Endothelial cell of umbilical vein (primary cell): Measurements from ENCODE around the gene ACTL8. TPM values are rescaled to one million over a fixed set of nuclear protein-coding genes. Genes with fewer than 3 reads are reported as not detected.

ENCODE experiments used
- BruUV-seq: library from RNA; stranded (reverse); fragments of 400-500 nt; replicated peaks from 2 replicates; lab custom pipeline; 2021; lab: Mats Ljungman, UMichigan
- CTCF ChIA-PET: fragments of 300-600, 350-600 bp; sonication (Branson Sonifier 250); formaldehyde crosslinking; loops from one replicate; lab custom pipeline; 2021; ENCODE audit warnings: antibody characterized with exemption, inconsistent platforms; lab: Charles Lee
- POLR2A ChIA-PET: fragments of 300-600, 350-600 bp; sonication (Branson Sonifier 250); formaldehyde crosslinking; loops from one replicate; lab custom pipeline; 2021; ENCODE audit warnings: antibody characterized with exemption, inconsistent platforms; lab: Charles Lee
- DNase-seq: peaks from one replicate; pipeline ENCODE4 v3.0.0-alpha.2; 2011; ENCODE audit warnings: low read depth, low spot score
- FAIRE-seq: peaks from 2 replicates; lab custom pipeline; 2011; peaks lifted over from hg19 to GRCh38; lab: Jason Lieb, UNC
- H2AFZ ChIP-seq: 2 replicates; pipeline ENCODE4 v1.6.0; 2012; ENCODE audit warnings: low read depth, low read length, control low read depth, inconsistent platforms
- H3K27ac ChIP-seq: 2 replicates; pipeline ENCODE4 v1.5.1; 2011; ENCODE audit warnings: low read depth, mild to moderate bottlenecking, control low read depth, low read length, moderate library complexity; ENCODE audit not compliant: insufficient read depth
- H3K27me3 ChIP-seq, 2 experiments: 2 replicates each; pipeline versions ENCODE4 v1.6.0 to v1.6.1; 2011; ENCODE audit warnings: low read length in 2 of 2, mixed read lengths in 1 of 2; ENCODE audit not compliant: control insufficient read depth in 2 of 2, insufficient read depth in 2 of 2
- H3K36me3 ChIP-seq, 2 experiments: 2 replicates in 1 of 2; 3 replicates in 1 of 2; pipeline ENCODE4 v1.5.1; 2011; ENCODE audit warnings: low read length in 2 of 2, mild to moderate bottlenecking in 1 of 2, moderate library complexity in 1 of 2; ENCODE audit not compliant: control insufficient read depth in 2 of 2, insufficient read depth in 2 of 2; ENCODE audit errors: extremely low read depth in 1 of 2
- H3K4me1 ChIP-seq: 3 replicates; pipeline ENCODE4 v1.5.1; 2011; ENCODE audit warnings: mild to moderate bottlenecking, low read length; ENCODE audit not compliant: control insufficient read depth, insufficient read depth; ENCODE audit errors: extremely low read depth
- H3K4me2 ChIP-seq: 2 replicates; pipeline ENCODE4 v1.6.1; 2011; ENCODE audit warnings: low read length, control low read depth, mixed read lengths; ENCODE audit not compliant: insufficient read depth
- H3K4me3 ChIP-seq, 3 experiments: fragments of 200-600 bp in 1 of 3; sonication (generic), shearing (Covaris generic) in 1 of 3; replicated peaks in 1 of 3; 2 replicates each; pipeline ENCODE4 v1.5.1; 2011 to 2016; ENCODE audit warnings: control low read depth in 3 of 3, low read length in 3 of 3, mild to moderate bottlenecking in 2 of 3, inconsistent platforms in 1 of 3, low read depth in 1 of 3, moderate library complexity in 1 of 3; ENCODE audit not compliant: insufficient read depth in 1 of 3
- H3K79me2 ChIP-seq: 2 replicates; pipeline ENCODE4 v1.6.0; 2012; ENCODE audit warnings: low read length, inconsistent platforms; ENCODE audit not compliant: control insufficient read depth, insufficient read depth
- H3K9ac ChIP-seq: replicated peaks from 2 replicates; pipeline ENCODE3; 2011; ENCODE audit warnings: low read length, control low read depth; ENCODE audit not compliant: insufficient read depth; ENCODE audit errors: extremely low read depth
- H3K9me1 ChIP-seq: replicated peaks from 3 replicates; pipeline ENCODE4 v1.6.0; 2011; ENCODE audit warnings: mild to moderate bottlenecking, low read length; ENCODE audit not compliant: control insufficient read depth, insufficient read depth; ENCODE audit errors: extremely low read depth
- H3K9me3 ChIP-seq: replicated peaks from 2 replicates; pipeline ENCODE4 v1.5.1; 2012; ENCODE audit warnings: low read length, inconsistent platforms; ENCODE audit not compliant: control insufficient read depth, insufficient read depth
- H4K20me1 ChIP-seq: replicated peaks from 2 replicates; pipeline ENCODE3; 2011; ENCODE audit warnings: mild to moderate bottlenecking, low read length; ENCODE audit not compliant: control insufficient read depth, insufficient read depth; ENCODE audit errors: extremely low read depth
- CTCF ChIP-seq, 2 donors: IDR thresholded peaks; 1 replicate in 1 of 2; 2 replicates in 1 of 2; pipeline ENCODE4 v1.5.1; 2011; ENCODE audit warnings: low read length in 2 of 2, mild to moderate bottlenecking in 2 of 2, moderate library complexity in 2 of 2, control low read depth in 1 of 2, inconsistent platforms in 1 of 2, low read depth in 1 of 2; ENCODE audit not compliant: insufficient read depth in 1 of 2; ENCODE audit errors: extremely low read depth in 1 of 2
- EZH2 ChIP-seq: IDR thresholded peaks from 2 replicates; pipeline ENCODE4 v1.6.1; 2012; ENCODE audit warnings: borderline replicate concordance, low read depth, mild to moderate bottlenecking, moderate library complexity, low read length, inconsistent platforms; ENCODE audit not compliant: severe bottlenecking
- FOS ChIP-seq: IDR thresholded peaks from 2 replicates; pipeline ENCODE4 v1.6.1; 2011; ENCODE audit warnings: mild to moderate bottlenecking, low read length, moderate library complexity, borderline replicate concordance; ENCODE audit not compliant: insufficient read depth
- GATA2 ChIP-seq: IDR thresholded peaks from 2 replicates; pipeline ENCODE4 v1.7.0; 2011; ENCODE audit warnings: low read depth, mild to moderate bottlenecking, moderate library complexity, mixed read lengths, low read length; ENCODE audit not compliant: insufficient read length, insufficient read depth
- JUN ChIP-seq: IDR thresholded peaks from 2 replicates; pipeline ENCODE4 v1.6.1; 2011; ENCODE audit warnings: borderline replicate concordance, low read depth; ENCODE audit not compliant: insufficient read length, insufficient read depth
- MAX ChIP-seq: IDR thresholded peaks from 2 replicates; pipeline ENCODE4 v1.6.1; 2011; ENCODE audit not compliant: insufficient read depth, insufficient read length
- MYC ChIP-seq: IDR thresholded peaks from one replicate; pipeline ENCODE4 v1.6.1; 2011; ENCODE audit warnings: mild to moderate bottlenecking, low read depth, low read length
- POLR2A ChIP-seq: IDR thresholded peaks from 2 replicates; pipeline ENCODE4 v1.6.1; 2012; ENCODE audit warnings: low read depth, mild to moderate bottlenecking, control low read depth, low read length
- POLR2AphosphoS5 ChIP-seq: IDR thresholded peaks from 2 replicates; pipeline ENCODE4 v1.6.1; 2012; ENCODE audit warnings: low read depth, mild to moderate bottlenecking, control low read depth, low read length, moderate library complexity; ENCODE audit not compliant: insufficient read depth
- dilution Hi-C: fragments of 300-500 bp; cut with MboI; formaldehyde crosslinking; loops from one replicate; pipeline ENCODE4 v1.15.0; 2019; ENCODE audit warnings: low sequenced_read_pairs; ENCODE audit not compliant: extremely low pct_ligation_motif_present
- intact Hi-C: fragments of 100-400 bp; cut with micrococcal nuclease; formaldehyde crosslinking; loops from one replicate; pipeline ENCODE4 v1.10.0; 2022
- polyA plus RNA-seq, 4 experiments: library from polyadenylated mRNA; depleted of rRNA in 3 of 4; stranded (reverse) in 3 of 4; unstranded in 1 of 4; fragments of >200 nt; gene quantifications; 2 replicates each; pipeline versions ENCODE4 v1.2.1 to v1.2.3, GENCODE V29; 2011 to 2012; ENCODE audit warnings: missing spikeins in 1 of 4
- total RNA-seq: library from RNA; stranded (reverse); gene quantifications from 2 replicates; pipeline ENCODE4 v1.2.3, GENCODE V29; 2021

ACTL8 gene
- total and polyA plus RNA-seq, 2 donors (not counting 3 experiments of a cell fraction or from before 2014, with no cell fraction given), result not detected

GRCh38 chr1:17834561-17835100, 79.5 kb downstream of the ACTL8 start:
- Histone ChIP-seq H3K9ac (no peak overlapping the region), H3K79me2 (no peaks in the 10 kb centered on the region), H3K9me3 (peaks cover 1% of the 10 kb centered on the region), H3K27me3 (no peaks in the 10 kb centered on the region), H3K4me3 (no peak overlapping the region), H3K4me1 (no peaks in the 10 kb centered on the region), H3K27ac (no peak overlapping the region), H4K20me1 (no peaks in the 10 kb centered on the region), H2AFZ (no peak overlapping the region), H3K9me1 (no peaks in the 10 kb centered on the region), H3K36me3 (no peaks in the 10 kb centered on the region), H3K4me2 (no peak overlapping the region)
- FAIRE-seq (no peak), DNase-seq (no peak)
- ChIA-PET POLR2A (no interaction called here), CTCF (no interaction called here)
- dilution Hi-C loops (no loop called here), intact Hi-C loops (no loop called here)
- BruUV-seq, result no TSS peak
- TF ChIP-seq JUN (no peak), EZH2 (no peak), MYC (no peak), FOS (no peak), CTCF (IDR thresholded peaks at IDR 0.05; ENCODE audit: extremely low read depth in 1 of 2, insufficient read depth in 1 of 2, low read depth in 1 of 2, low read length in 2 of 2) (no peak), POLR2AphosphoS5 (no peak), GATA2 (no peak), MAX (no peak), POLR2A (no peak)
